Activated T-cell treated with anti-CD3 and anti-CD28 coated beads, Interleukin-2, amount 50 U/mL, for 4 hours (primary cell): Measurements from ENCODE around the gene LMAN2. TPM values are rescaled to one million over a fixed set of nuclear protein-coding genes. Genes with fewer than 3 reads are reported as not detected.
A peak's percentile ranks its signal among the peaks of the same experiment; 100 is the strongest.

Source experiments
- ATAC-seq, 2 donors: fragments of 200-7000 bp; cut with Tn5 transposase; one replicate each; pipeline ENCODE4 v1.10.0; 2021
- DNase-seq: peaks from one replicate; pipeline ENCODE4 v3.0.0-alpha.2; 2020
- H3K27me3 Mint-ChIP-seq: one replicate; pipeline ENCODE4 v1.8.0; 2021; ENCODE audit warnings: low read depth, mixed read lengths
- H3K36me3 Mint-ChIP-seq: one replicate; pipeline ENCODE4 v1.8.0; 2022; ENCODE audit warnings: mixed read lengths; ENCODE audit not compliant: insufficient read depth
- H3K4me1 Mint-ChIP-seq: one replicate; pipeline ENCODE4 v1.8.0; 2021; ENCODE audit warnings: low read depth, mixed read lengths
- H3K4me3 Mint-ChIP-seq: one replicate; pipeline ENCODE4 v1.8.0; 2021; ENCODE audit warnings: mild to moderate bottlenecking, moderate library complexity, mixed read lengths
- H3K9me3 Mint-ChIP-seq: one replicate; pipeline ENCODE4 v1.8.0; 2021; ENCODE audit warnings: mixed read lengths
- total RNA-seq, 3 donors: library from RNA; stranded (reverse); gene quantifications; one replicate each; pipeline ENCODE4 v1.2.1, GENCODE V29; 2021

The LMAN2 gene
- total RNA-seq, 3 donors from 2014 or later, result 120 to 129 (median 127) TPM

GRCh38 chr5:177372034-177372896 lies 20.8 kb upstream of the LMAN2 start:
- Mint-ChIP-seq H3K4me1 (peaks cover 65% of the 10 kb centered on the region), H3K4me3 (peak overlapping the region; percentile 35), H3K36me3 (peaks cover 12% of the 10 kb centered on the region), H3K9me3 (no peaks in the 10 kb centered on the region), H3K27me3 (no peaks in the 10 kb centered on the region)
- DNase-seq (peak; percentile 35), ATAC-seq (peak; percentile 32 to 58)

- H3K36me3 Mint-ChIP-seq, result peaks cover 12% of the 10 kb centered on the region
- H3K4me3 Mint-ChIP-seq, result peak overlapping the region; percentile 24
- no peak for ATAC-seq
- H3K27me3 Mint-ChIP-seq, result no peaks in the 10 kb centered on the region
- DNase-seq, result no peak
- no peaks in the 10 kb centered on the region for H3K9me3 Mint-ChIP-seq
- H3K4me1 Mint-ChIP-seq, result peaks cover 66% of the 10 kb centered on the region
Observed at GRCh38 chr5:177371120-177372033, 19.9 kb upstream of the LMAN2 start.

GRCh38 chr5:177370488-177371119 lies 19.1 kb upstream of the LMAN2 start:
- Mint-ChIP-seq H3K4me3 (peak overlapping the region; percentile 61), H3K27me3 (no peaks in the 10 kb centered on the region), H3K36me3 (peaks cover 12% of the 10 kb centered on the region)

GRCh38 chr5:177369645-177370440 lies 18.4 kb upstream of the LMAN2 start:
- Mint-ChIP-seq H3K4me3 (no peak overlapping the region), H3K9me3 (no peaks in the 10 kb centered on the region), H3K27me3 (no peaks in the 10 kb centered on the region), H3K4me1 (peaks cover 62% of the 10 kb centered on the region), H3K36me3 (peaks cover 12% of the 10 kb centered on the region)
- DNase-seq (no peak), ATAC-seq (no peak)

More at GRCh38 chr5:177370488-177371119, 19.1 kb upstream of the LMAN2 start:
- Mint-ChIP-seq H3K9me3 (no peaks in the 10 kb centered on the region), H3K4me1 (peaks cover 66% of the 10 kb centered on the region)
- no peak for DNase-seq
- peak; percentile 53 to 89 for ATAC-seq

- Mint-ChIP-seq H3K4me1 (peaks cover 64% of the 10 kb centered on the region), H3K36me3 (peaks cover 12% of the 10 kb centered on the region), H3K27me3 (no peaks in the 10 kb centered on the region), H3K9me3 (no peaks in the 10 kb centered on the region), H3K4me3 (no peak overlapping the region)
- DNase-seq, result no peak
- ATAC-seq, result no peak
Observed at GRCh38 chr5:177368869-177369644, 17.6 kb upstream of the LMAN2 start.

GRCh38 chr5:177367981-177368868 lies 16.8 kb upstream of the LMAN2 start:
- peaks cover 12% of the 10 kb centered on the region for H3K36me3 Mint-ChIP-seq
- peaks cover 63% of the 10 kb centered on the region for H3K4me1 Mint-ChIP-seq
- DNase-seq (no peak), ATAC-seq (no peak)
- no peak overlapping the region for H3K4me3 Mint-ChIP-seq
- no peaks in the 10 kb centered on the region for H3K27me3 Mint-ChIP-seq
- H3K9me3 Mint-ChIP-seq, result no peaks in the 10 kb centered on the region

GRCh38 chr5:177367323-177367848 lies 15.9 kb upstream of the LMAN2 start:
- Mint-ChIP-seq H3K27me3 (no peaks in the 10 kb centered on the region), H3K36me3 (peaks cover 11% of the 10 kb centered on the region)

GRCh38 chr5:177366528-177367322 lies 15.3 kb upstream of the LMAN2 start:
- Mint-ChIP-seq H3K4me3 (no peak overlapping the region), H3K9me3 (no peaks in the 10 kb centered on the region), H3K27me3 (no peaks in the 10 kb centered on the region), H3K36me3 (peaks cover 11% of the 10 kb centered on the region), H3K4me1 (peaks cover 64% of the 10 kb centered on the region)
- ATAC-seq (no peak), DNase-seq (no peak)

More at GRCh38 chr5:177367323-177367848, 15.9 kb upstream of the LMAN2 start:
- Mint-ChIP-seq H3K9me3 (no peaks in the 10 kb centered on the region), H3K4me1 (peaks cover 63% of the 10 kb centered on the region), H3K4me3 (no peak overlapping the region)
- ATAC-seq (no peak), DNase-seq (no peak)

GRCh38 chr5:177365845-177366527 lies 14.5 kb upstream of the LMAN2 start:
- no peak for DNase-seq
- H3K4me3 Mint-ChIP-seq, result no peak overlapping the region
- H3K27me3 Mint-ChIP-seq, result no peaks in the 10 kb centered on the region
- H3K4me1 Mint-ChIP-seq, result peaks cover 65% of the 10 kb centered on the region
- H3K9me3 Mint-ChIP-seq, result no peaks in the 10 kb centered on the region
- no peak for ATAC-seq
- peaks cover 11% of the 10 kb centered on the region for H3K36me3 Mint-ChIP-seq

- H3K36me3 Mint-ChIP-seq, result peaks cover 15% of the 10 kb centered on the region
- DNase-seq, result no peak
- peak overlapping the region; percentile 62 for H3K4me3 Mint-ChIP-seq
- H3K9me3 Mint-ChIP-seq, result no peaks in the 10 kb centered on the region
- H3K4me1 Mint-ChIP-seq, result peaks cover 72% of the 10 kb centered on the region
- ATAC-seq, result peak; percentile 51 to 55
- H3K27me3 Mint-ChIP-seq, result no peaks in the 10 kb centered on the region
Observed at GRCh38 chr5:177364159-177364962, 12.9 kb upstream of the LMAN2 start.
